ENCODE results near the gene PDZD2.

Gene PDZD2

DNA sequence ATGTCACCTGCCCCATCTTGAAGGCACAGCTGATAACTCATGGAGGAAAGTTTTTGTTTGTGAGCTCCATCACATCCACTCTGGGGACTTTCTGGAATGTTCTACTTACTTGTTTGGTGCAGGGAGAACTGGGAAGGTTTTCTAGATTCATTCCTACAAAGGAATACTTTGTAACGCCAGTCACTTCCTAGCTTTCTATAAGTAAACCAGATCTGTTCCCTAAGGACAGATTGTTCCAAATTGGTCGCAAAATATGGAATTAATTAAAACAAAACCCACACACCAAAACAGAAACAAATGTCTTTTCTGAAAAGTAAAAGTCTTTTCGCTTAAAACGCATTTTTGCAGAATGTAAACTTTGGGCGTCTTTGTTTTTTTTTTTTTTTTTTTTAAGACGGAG, 167.6 kb downstream of the PDZD2 start:
- H3K79me2 ChIP-seq (ENCODE audit: low read length), result no peaks in the 10 kb centered on the region
- no peaks in the 10 kb centered on the region for H3K4me1 ChIP-seq (ENCODE audit: low read length)
- H3K9me3 ChIP-seq (ENCODE audit: insufficient read depth, low read length), result no peaks in the 10 kb centered on the region
- no peak overlapping the region for H3K4me3 ChIP-seq (ENCODE audit: low read length)
- H3K9ac ChIP-seq (ENCODE audit: low read length), result no peak overlapping the region
- H2AFZ ChIP-seq (ENCODE audit: low read depth, low read length), result no peak overlapping the region
- no peaks in the 10 kb centered on the region for H3K36me3 ChIP-seq (replicated peaks; ENCODE audit: low read depth, low read length)
- H4K20me1 ChIP-seq (ENCODE audit: insufficient read depth, low read length), result no peaks in the 10 kb centered on the region
- H3K27me3 ChIP-seq (ENCODE audit: low read depth, low read length), result peaks cover 16% of the 10 kb centered on the region; the same call in 1 of the 2 replicates
- no peak overlapping the region for H3K4me2 ChIP-seq (ENCODE audit: low read length)
- no peak for TF ChIP-seq EZH2phosphoT487 (IDR thresholded peaks at IDR 0.05; ENCODE audit: low read depth)
- TF ChIP-seq, protein P1, sequence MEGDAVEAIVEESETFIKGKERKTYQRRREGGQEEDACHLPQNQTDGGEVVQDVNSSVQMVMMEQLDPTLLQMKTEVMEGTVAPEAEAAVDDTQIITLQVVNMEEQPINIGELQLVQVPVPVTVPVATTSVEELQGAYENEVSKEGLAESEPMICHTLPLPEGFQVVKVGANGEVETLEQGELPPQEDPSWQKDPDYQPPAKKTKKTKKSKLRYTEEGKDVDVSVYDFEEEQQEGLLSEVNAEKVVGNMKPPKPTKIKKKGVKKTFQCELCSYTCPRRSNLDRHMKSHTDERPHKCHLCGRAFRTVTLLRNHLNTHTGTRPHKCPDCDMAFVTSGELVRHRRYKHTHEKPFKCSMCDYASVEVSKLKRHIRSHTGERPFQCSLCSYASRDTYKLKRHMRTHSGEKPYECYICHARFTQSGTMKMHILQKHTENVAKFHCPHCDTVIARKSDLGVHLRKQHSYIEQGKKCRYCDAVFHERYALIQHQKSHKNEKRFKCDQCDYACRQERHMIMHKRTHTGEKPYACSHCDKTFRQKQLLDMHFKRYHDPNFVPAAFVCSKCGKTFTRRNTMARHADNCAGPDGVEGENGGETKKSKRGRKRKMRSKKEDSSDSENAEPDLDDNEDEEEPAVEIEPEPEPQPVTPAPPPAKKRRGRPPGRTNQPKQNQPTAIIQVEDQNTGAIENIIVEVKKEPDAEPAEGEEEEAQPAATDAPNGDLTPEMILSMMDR (IDR thresholded peaks at IDR 0.05; ENCODE audit: low read depth, low read length), result no peak
- no peak overlapping the region for H3K27ac ChIP-seq (ENCODE audit: low read length)

GRCh38 chr5:31807789-31808540, 169.0 kb downstream of the PDZD2 start:
- no peaks in the 10 kb centered on the region for H3K4me1 ChIP-seq (ENCODE audit: low read length)
- no peaks in the 10 kb centered on the region for H3K79me2 ChIP-seq (ENCODE audit: low read length)
- no peaks in the 10 kb centered on the region for H3K9me3 ChIP-seq (ENCODE audit: insufficient read depth, low read length)
- no peaks in the 10 kb centered on the region for H4K20me1 ChIP-seq (ENCODE audit: insufficient read depth, low read length)
- peaks cover 16% of the 10 kb centered on the region; the same call in 1 of the 2 replicates for H3K27me3 ChIP-seq (ENCODE audit: low read depth, low read length)
- no peaks in the 10 kb centered on the region for H3K36me3 ChIP-seq (replicated peaks; ENCODE audit: low read depth, low read length)
- no peak overlapping the region for H2AFZ ChIP-seq (ENCODE audit: low read depth, low read length)
- no peak overlapping the region for H3K9ac ChIP-seq (ENCODE audit: low read length)
- H3K4me2 ChIP-seq (ENCODE audit: low read length), result no peak overlapping the region
- no peak overlapping the region for H3K4me3 ChIP-seq (ENCODE audit: low read length)
- TF ChIP-seq EZH2phosphoT487 (IDR thresholded peaks at IDR 0.05; ENCODE audit: low read depth), result no peak
- TF ChIP-seq, protein P1 (IDR thresholded peaks at IDR 0.05; ENCODE audit: low read depth, low read length), result no peak
- no peak overlapping the region for H3K27ac ChIP-seq (ENCODE audit: low read length)

- Histone ChIP-seq H3K9me3 (ENCODE audit: insufficient read depth, low read length) (no peaks in the 10 kb centered on the region), H3K36me3 (replicated peaks; ENCODE audit: low read depth, low read length) (no peaks in the 10 kb centered on the region), H3K27me3 (ENCODE audit: low read depth, low read length) (peaks cover 16% of the 10 kb centered on the region; the same call in 1 of the 2 replicates), H3K4me1 (ENCODE audit: low read length) (no peaks in the 10 kb centered on the region), H4K20me1 (ENCODE audit: insufficient read depth, low read length) (no peaks in the 10 kb centered on the region), H3K4me3 (ENCODE audit: low read length) (no peak overlapping the region), H3K79me2 (ENCODE audit: low read length) (no peaks in the 10 kb centered on the region), H2AFZ (ENCODE audit: low read depth, low read length) (no peak overlapping the region), H3K27ac (ENCODE audit: low read length) (no peak overlapping the region), H3K4me2 (ENCODE audit: low read length) (peak overlapping the region; percentile 18; the same call in 1 of the 2 replicates), H3K9ac (ENCODE audit: low read length) (no peak overlapping the region)
- TF ChIP-seq EZH2phosphoT487 (IDR thresholded peaks at IDR 0.05; ENCODE audit: low read depth), result no peak
- TF ChIP-seq, protein P1 (IDR thresholded peaks at IDR 0.05; ENCODE audit: low read depth, low read length), result peak; percentile 72
These were observed 170.3 kb downstream of the PDZD2 start for GRCh38 chr5:31809050-31809870.

DNA sequence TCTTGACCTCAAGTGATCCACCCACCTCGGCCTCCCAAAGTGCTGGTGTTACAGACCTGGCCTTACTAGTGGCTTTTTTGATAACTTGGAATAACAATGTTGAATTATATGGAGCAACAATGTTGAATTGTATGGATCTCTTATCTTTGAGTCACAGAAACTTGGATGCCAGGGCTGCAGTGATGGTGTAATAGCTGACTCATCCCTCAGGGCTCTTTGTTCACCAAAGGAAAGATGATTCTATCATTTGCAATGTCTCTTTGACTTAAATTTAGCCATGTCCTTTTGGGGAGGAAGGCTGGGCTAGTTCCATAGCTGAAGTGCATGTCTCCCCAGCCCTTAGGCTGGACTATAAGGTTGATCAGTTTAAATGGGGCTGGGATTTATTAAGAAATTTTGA, 172.3 kb downstream of the PDZD2 start:
- peaks cover 9% of the 10 kb centered on the region; the same call in 1 of the 2 replicates for H3K27me3 ChIP-seq (ENCODE audit: low read depth, low read length)
- no peaks in the 10 kb centered on the region for H3K36me3 ChIP-seq (replicated peaks; ENCODE audit: low read depth, low read length)
- no peak overlapping the region for H3K4me3 ChIP-seq (ENCODE audit: low read length)
- H2AFZ ChIP-seq (ENCODE audit: low read depth, low read length), result no peak overlapping the region
- H3K9me3 ChIP-seq (ENCODE audit: insufficient read depth, low read length), result no peaks in the 10 kb centered on the region
- H4K20me1 ChIP-seq (ENCODE audit: insufficient read depth, low read length), result no peaks in the 10 kb centered on the region
- TF ChIP-seq, protein P1 (IDR thresholded peaks at IDR 0.05; ENCODE audit: low read depth, low read length), result no peak
- no peak for TF ChIP-seq EZH2phosphoT487 (IDR thresholded peaks at IDR 0.05; ENCODE audit: low read depth)
- no peak overlapping the region for H3K9ac ChIP-seq (ENCODE audit: low read length)
- no peaks in the 10 kb centered on the region for H3K4me1 ChIP-seq (ENCODE audit: low read length)
- no peak overlapping the region for H3K27ac ChIP-seq (ENCODE audit: low read length)
- no peak overlapping the region for H3K4me2 ChIP-seq (ENCODE audit: low read length)
- H3K79me2 ChIP-seq (ENCODE audit: low read length), result no peaks in the 10 kb centered on the region

Data from OCI-LY3 (cell line).